Calu3 (cell line): ENCODE results near the gene C2orf42. TPM values are rescaled to one million over a fixed set of nuclear protein-coding genes. Genes with fewer than 3 reads are reported as not detected.

Source experiments
- BruUV-seq: library from RNA; stranded (reverse); fragments of 400-500 nt; replicated peaks from 2 replicates; lab custom pipeline; 2021; lab: Mats Ljungman, UMichigan
- CTCF ChIA-PET: fragments of 300-600 bp; sonication (Branson Sonifier 250); formaldehyde crosslinking; loops from one replicate; lab custom pipeline; 2022; ENCODE audit warnings: antibody characterized with exemption; lab: Charles Lee
- DNase-seq: peaks from one replicate; pipeline ENCODE4 v3.0.0; 2022
- H3K27ac Mint-ChIP-seq: one replicate; pipeline ENCODE4 v1.8.0; 2022; ENCODE audit warnings: mixed read lengths; ENCODE audit not compliant: unreplicated experiment
- H3K27me3 Mint-ChIP-seq: one replicate; pipeline ENCODE4 v1.8.0; 2022; ENCODE audit warnings: mixed read lengths; ENCODE audit not compliant: unreplicated experiment
- H3K36me3 Mint-ChIP-seq: one replicate; pipeline ENCODE4 v1.8.0; 2022; ENCODE audit warnings: mild to moderate bottlenecking, moderate library complexity, mixed read lengths; ENCODE audit not compliant: insufficient read depth, unreplicated experiment
- H3K4me1 Mint-ChIP-seq: one replicate; pipeline ENCODE4 v1.8.0; 2022; ENCODE audit warnings: mild to moderate bottlenecking, low read depth, mixed read lengths; ENCODE audit not compliant: unreplicated experiment
- H3K4me3 Mint-ChIP-seq: one replicate; pipeline ENCODE4 v1.8.0; 2022; ENCODE audit warnings: mild to moderate bottlenecking, low read depth, moderate library complexity, mixed read lengths; ENCODE audit not compliant: unreplicated experiment
- H3K9me3 Mint-ChIP-seq: one replicate; pipeline ENCODE4 v1.8.0; 2022; ENCODE audit warnings: low read depth, mixed read lengths; ENCODE audit not compliant: unreplicated experiment
- CTCF ChIP-seq: fragments of 200-600 bp; IDR thresholded peaks from one replicate; pipeline ENCODE4 v1.8.0; 2022; ENCODE audit warnings: antibody characterized with exemption; ENCODE audit not compliant: unreplicated experiment
- intact Hi-C: fragments of 100-400 bp; cut with micrococcal nuclease; formaldehyde crosslinking; loops from one replicate; pipeline ENCODE4 v1.10.0; 2022; ENCODE audit not compliant: unreplicated experiment
- total RNA-seq: library from RNA; stranded (reverse); gene quantifications from 2 replicates; pipeline ENCODE4 v1.2.3, GENCODE V29; 2022

Gene C2orf42
- total RNA-seq, 1 experiment from 2014 or later: 11.6 TPM

- H3K27ac Mint-ChIP-seq: peak overlapping the region; percentile 98
- BruUV-seq: no TSS peak
- TF ChIP-seq CTCF: no peak
- H3K9me3 Mint-ChIP-seq: no peaks in the 10 kb centered on the region
- peak overlapping the region; percentile 81 for H3K4me3 Mint-ChIP-seq
- CTCF ChIA-PET: interaction anchor here (0.8 to 1.0 kb wide), 3 partner anchors 9 to 651 kb away, joined by 3 to 6 read pairs (median 3); partner anchors contain the start of gene C2orf42
- peaks cover 46% of the 10 kb centered on the region for H3K4me1 Mint-ChIP-seq
- H3K27me3 Mint-ChIP-seq: no peaks in the 10 kb centered on the region
- DNase-seq: no peak
- intact Hi-C loops: no loop called here
- H3K36me3 Mint-ChIP-seq: peaks cover 28% of the 10 kb centered on the region
These were observed 67.0 kb downstream of the C2orf42 start for GRCh38 chr2:70123829-70124116.

- BruUV-seq: no TSS peak
- CTCF ChIA-PET: interaction anchor here (0.6 to 1.0 kb wide), 3 partner anchors 9 to 64 kb away, joined by 3 to 5 read pairs (median 4); no protein-coding TSS in a partner anchor
- peak overlapping the region; percentile 81 for H3K4me3 Mint-ChIP-seq
- H3K27me3 Mint-ChIP-seq: no peaks in the 10 kb centered on the region
- H3K27ac Mint-ChIP-seq: peak overlapping the region; percentile 98
- no peaks in the 10 kb centered on the region for H3K9me3 Mint-ChIP-seq
- peaks cover 28% of the 10 kb centered on the region for H3K36me3 Mint-ChIP-seq
- peaks cover 49% of the 10 kb centered on the region for H3K4me1 Mint-ChIP-seq
- TF ChIP-seq CTCF: no peak
- DNase-seq: no peak
- intact Hi-C loops: no loop called here
These were observed 67.6 kb downstream of the C2orf42 start for GRCh38 chr2:70123051-70123828.

GRCh38 chr2:70122470-70122869 is 68.3 kb downstream of the C2orf42 start:
- H3K4me1 Mint-ChIP-seq: peaks cover 49% of the 10 kb centered on the region
- H3K27me3 Mint-ChIP-seq: no peaks in the 10 kb centered on the region
- H3K27ac Mint-ChIP-seq: no peak overlapping the region
- no peak for DNase-seq
- H3K4me3 Mint-ChIP-seq: no peak overlapping the region
- no TSS peak for BruUV-seq
- intact Hi-C loops: no loop called here
- no peak for TF ChIP-seq CTCF
- peaks cover 28% of the 10 kb centered on the region for H3K36me3 Mint-ChIP-seq
- no peaks in the 10 kb centered on the region for H3K9me3 Mint-ChIP-seq
- CTCF ChIA-PET: interaction anchor here (0.6 to 0.9 kb wide), 3 partner anchors 14 to 64 kb away, joined by 3 to 5 read pairs (median 4); no protein-coding TSS in a partner anchor

- H3K4me1 Mint-ChIP-seq: peaks cover 49% of the 10 kb centered on the region
- CTCF ChIA-PET: interaction anchor here (0.7 to 1.3 kb wide), 3 partner anchors 8 to 14 kb away, joined by 3 to 4 read pairs (median 3); no protein-coding TSS in a partner anchor
- no peak for DNase-seq
- BruUV-seq: no TSS peak
- no peak for TF ChIP-seq CTCF
- intact Hi-C loops: no loop called here
- peaks cover 28% of the 10 kb centered on the region for H3K36me3 Mint-ChIP-seq
- no peaks in the 10 kb centered on the region for H3K9me3 Mint-ChIP-seq
- H3K4me3 Mint-ChIP-seq: no peak overlapping the region
- no peaks in the 10 kb centered on the region for H3K27me3 Mint-ChIP-seq
- peak overlapping the region; percentile 18 for H3K27ac Mint-ChIP-seq
These were observed 69.0 kb downstream of the C2orf42 start for GRCh38 chr2:70121627-70122372.
